ENCODE measurements around the gene SMPD2. TPM values are rescaled to one million over a fixed set of nuclear protein-coding genes. Genes with fewer than 3 reads are reported as not detected.

SMPD2 gene
- total RNA-seq, 3 donors from 2014 or later: 8.5 to 26.2 (median 12.1) TPM

DNA sequence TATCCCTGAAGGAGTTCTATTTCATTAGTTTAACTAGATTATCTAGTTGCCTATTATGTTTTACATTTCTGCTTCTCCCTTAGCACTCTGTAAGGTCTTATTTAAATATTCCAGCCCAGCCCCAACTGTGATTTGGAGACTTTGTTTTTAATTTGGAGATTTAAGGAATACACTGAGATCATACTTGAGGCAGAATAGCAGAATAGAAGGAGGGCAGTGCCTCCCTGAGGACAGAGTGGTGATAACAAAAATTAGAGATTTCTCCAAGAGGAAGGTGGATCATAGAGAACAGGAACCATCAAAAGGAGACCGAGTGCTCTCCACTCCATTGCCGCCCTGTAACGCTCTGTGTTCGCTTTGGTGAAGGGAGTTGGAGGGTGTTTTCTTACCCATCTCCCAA is 43.5 kb upstream of the SMPD2 start:
- Histone ChIP-seq H3K4me1 (no peaks in the 10 kb centered on the region), H3K36me3 (no peaks in the 10 kb centered on the region), H3K9me3 (no peaks in the 10 kb centered on the region), H3K27ac (no peak overlapping the region), H3K27me3 (no peaks in the 10 kb centered on the region), H3K4me3 (no peak overlapping the region)
- intact Hi-C loops (cut with DNase I; ENCODE audit: low total_unique reads): no loop called here
- TF ChIP-seq POLR2AphosphoS5 (IDR thresholded peaks at IDR 0.05) (no peak), POLR2A (IDR thresholded peaks at IDR 0.05) (no peak)
- TF ChIP-seq, protein P1, sequence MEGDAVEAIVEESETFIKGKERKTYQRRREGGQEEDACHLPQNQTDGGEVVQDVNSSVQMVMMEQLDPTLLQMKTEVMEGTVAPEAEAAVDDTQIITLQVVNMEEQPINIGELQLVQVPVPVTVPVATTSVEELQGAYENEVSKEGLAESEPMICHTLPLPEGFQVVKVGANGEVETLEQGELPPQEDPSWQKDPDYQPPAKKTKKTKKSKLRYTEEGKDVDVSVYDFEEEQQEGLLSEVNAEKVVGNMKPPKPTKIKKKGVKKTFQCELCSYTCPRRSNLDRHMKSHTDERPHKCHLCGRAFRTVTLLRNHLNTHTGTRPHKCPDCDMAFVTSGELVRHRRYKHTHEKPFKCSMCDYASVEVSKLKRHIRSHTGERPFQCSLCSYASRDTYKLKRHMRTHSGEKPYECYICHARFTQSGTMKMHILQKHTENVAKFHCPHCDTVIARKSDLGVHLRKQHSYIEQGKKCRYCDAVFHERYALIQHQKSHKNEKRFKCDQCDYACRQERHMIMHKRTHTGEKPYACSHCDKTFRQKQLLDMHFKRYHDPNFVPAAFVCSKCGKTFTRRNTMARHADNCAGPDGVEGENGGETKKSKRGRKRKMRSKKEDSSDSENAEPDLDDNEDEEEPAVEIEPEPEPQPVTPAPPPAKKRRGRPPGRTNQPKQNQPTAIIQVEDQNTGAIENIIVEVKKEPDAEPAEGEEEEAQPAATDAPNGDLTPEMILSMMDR (IDR thresholded peaks at IDR 0.05): no peak
- no peak for DNase-seq (ENCODE audit: low spot score in 2 of 2)

DNA sequence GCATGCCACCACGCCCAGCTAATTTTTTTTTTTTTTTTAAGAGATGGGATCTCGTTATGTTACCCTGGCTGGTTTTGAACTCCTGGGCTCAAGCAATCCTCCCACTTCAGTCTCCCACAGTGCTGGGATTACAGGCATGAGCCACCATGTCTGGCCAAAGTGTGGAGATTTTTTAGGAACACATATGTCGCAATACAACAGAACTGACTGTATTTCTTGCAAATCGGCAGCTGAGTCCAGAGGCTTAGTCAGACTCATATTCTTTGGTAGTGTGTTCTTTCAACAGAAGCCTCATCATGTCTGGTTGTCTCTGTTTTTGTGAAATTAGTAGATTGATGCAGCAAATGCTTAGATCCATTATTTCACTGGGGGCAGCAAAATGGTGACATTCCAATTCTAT is 34.3 kb upstream of the SMPD2 start:
- DNase-seq (ENCODE audit: low spot score in 2 of 2): no peak
- intact Hi-C loops (cut with DNase I; ENCODE audit: low total_unique reads): no loop called here
- H3K9me3 ChIP-seq: no peaks in the 10 kb centered on the region

DNA sequence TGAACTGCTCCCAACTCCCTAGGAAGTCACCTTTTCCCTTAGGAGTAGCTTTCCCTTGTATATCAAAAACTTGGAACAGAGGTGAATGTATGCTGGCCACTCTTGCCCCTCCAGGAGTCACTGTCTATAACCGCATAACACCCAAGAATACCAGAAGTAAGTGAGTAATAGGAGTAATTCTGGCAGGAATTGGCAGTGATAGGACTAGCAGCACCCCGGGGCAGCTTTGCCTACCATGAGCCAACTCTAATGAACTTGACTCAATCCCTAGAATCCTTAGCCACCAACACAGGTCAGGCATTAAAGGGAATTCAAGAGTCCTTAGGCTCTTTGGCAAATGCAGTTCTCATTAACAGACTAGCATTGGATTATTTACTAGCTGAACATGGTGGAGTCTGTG is 29.5 kb upstream of the SMPD2 start:
- no peak overlapping the region for H3K27ac ChIP-seq
- peaks cover 0 to 4% of the 10 kb centered on the region in 2 donors for H3K9me3 ChIP-seq
- no peaks in the 10 kb centered on the region for H3K36me3 ChIP-seq
- H3K4me3 ChIP-seq: no peak overlapping the region
- intact Hi-C loops (cut with DNase I; ENCODE audit: low total_unique reads): no loop called here
- H3K4me1 ChIP-seq: no peaks in the 10 kb centered on the region
- DNase-seq (ENCODE audit: low spot score in 2 of 2): no peak
- TF ChIP-seq, protein P1 (IDR thresholded peaks at IDR 0.05): no peak
- TF ChIP-seq POLR2A (IDR thresholded peaks at IDR 0.05): no peak
- TF ChIP-seq POLR2AphosphoS5 (IDR thresholded peaks at IDR 0.05): no peak
- no peaks in the 10 kb centered on the region for H3K27me3 ChIP-seq

More for the DNA sequence above, 34.3 kb upstream of the SMPD2 start:
- H3K4me1 ChIP-seq: no peaks in the 10 kb centered on the region
- TF ChIP-seq POLR2AphosphoS5 (IDR thresholded peaks at IDR 0.05) (no peak), POLR2A (IDR thresholded peaks at IDR 0.05) (no peak)
- TF ChIP-seq, protein P1 (IDR thresholded peaks at IDR 0.05): no peak
- no peak overlapping the region for H3K4me3 ChIP-seq
- no peaks in the 10 kb centered on the region for H3K27me3 ChIP-seq
- no peak overlapping the region for H3K27ac ChIP-seq
- H3K36me3 ChIP-seq: no peaks in the 10 kb centered on the region

DNA sequence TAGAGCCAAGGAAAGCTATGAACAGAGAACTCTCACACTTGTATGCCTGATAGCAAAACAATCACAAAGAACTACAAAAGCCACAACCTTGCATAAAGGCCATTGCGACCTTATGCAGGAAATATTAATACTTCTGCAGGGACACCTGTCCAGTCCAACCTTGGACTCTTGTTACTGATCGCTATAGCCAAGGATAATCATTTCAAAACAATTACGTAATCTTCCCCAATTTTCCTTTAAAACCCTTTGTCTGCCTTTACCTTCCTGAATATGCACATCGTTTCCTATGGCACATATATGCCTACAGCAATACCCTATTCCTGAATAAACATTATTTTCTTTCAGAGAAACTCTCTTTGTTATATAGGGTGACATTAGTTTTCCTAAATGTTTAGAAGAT is 22.9 kb upstream of the SMPD2 start:
- intact Hi-C loops (cut with DNase I; ENCODE audit: low total_unique reads): no loop called here
- no peaks in the 10 kb centered on the region for H3K27me3 ChIP-seq

DNA sequence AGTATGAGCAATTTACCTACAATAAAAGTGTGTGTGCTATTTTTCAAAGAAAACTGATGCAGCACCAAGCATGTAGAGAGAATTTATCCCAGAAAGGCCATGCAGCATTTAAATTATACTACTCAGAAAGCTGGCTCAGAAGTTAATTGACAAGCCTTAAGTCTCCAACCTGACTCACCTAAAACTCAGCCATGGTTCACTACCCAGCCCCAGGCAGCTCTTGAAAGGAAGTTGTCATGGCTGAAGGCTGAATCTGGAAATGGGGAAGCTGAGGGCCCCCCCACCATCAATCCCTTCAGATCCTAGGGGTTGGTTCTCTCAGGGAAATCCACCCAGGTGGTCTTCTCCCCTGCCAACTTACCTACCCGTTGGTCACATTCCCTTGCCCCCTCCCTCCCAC is 19.8 kb upstream of the SMPD2 start:
- DNase-seq (ENCODE audit: low spot score in 2 of 2): no peak
- no peaks in the 10 kb centered on the region for H3K36me3 ChIP-seq
- no peaks in the 10 kb centered on the region for H3K9me3 ChIP-seq
- intact Hi-C loops (cut with DNase I; ENCODE audit: low total_unique reads): no loop called here
- no peaks in the 10 kb centered on the region for H3K27me3 ChIP-seq
- H3K4me1 ChIP-seq: no peaks in the 10 kb centered on the region
- no peak overlapping the region for H3K4me3 ChIP-seq
- TF ChIP-seq POLR2A (IDR thresholded peaks at IDR 0.05): no peak
- TF ChIP-seq POLR2AphosphoS5 (IDR thresholded peaks at IDR 0.05): no peak
- TF ChIP-seq, protein P1 (IDR thresholded peaks at IDR 0.05): no peak
- no peak overlapping the region for H3K27ac ChIP-seq

More for the DNA sequence above, 22.9 kb upstream of the SMPD2 start:
- Histone ChIP-seq H3K4me1 (no peaks in the 10 kb centered on the region), H3K36me3 (no peaks in the 10 kb centered on the region), H3K4me3 (no peak overlapping the region), H3K9me3 (no peaks in the 10 kb centered on the region), H3K27ac (no peak overlapping the region)
- TF ChIP-seq POLR2AphosphoS5 (IDR thresholded peaks at IDR 0.05) (no peak), POLR2A (IDR thresholded peaks at IDR 0.05) (no peak)
- TF ChIP-seq, protein P1 (IDR thresholded peaks at IDR 0.05): no peak
- no peak for DNase-seq (ENCODE audit: low spot score in 2 of 2)
